ENCODE data around the gene FAM13A.

DNA sequence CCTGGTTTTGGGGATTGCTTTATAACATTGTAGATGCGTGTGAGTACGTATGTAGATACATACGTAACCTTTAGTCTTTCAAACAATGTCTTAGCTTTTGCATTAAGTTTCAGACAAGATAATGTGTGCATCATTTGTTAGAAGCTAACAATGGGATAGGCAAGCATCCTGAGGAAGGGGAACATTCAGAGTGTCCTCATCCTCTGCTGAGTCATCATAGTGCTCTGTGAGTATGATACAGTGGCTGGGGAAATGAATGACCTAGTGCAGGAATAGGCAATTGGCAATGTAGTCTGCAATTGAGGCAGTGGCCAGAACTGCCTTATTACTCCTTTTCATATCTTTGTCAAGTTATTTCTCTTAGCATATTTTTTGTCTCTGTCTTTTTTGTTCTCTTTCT, 366.6 kb downstream of the FAM13A start:
- no peak for TF ChIP-seq EZH2 (optimal IDR thresholded peaks at IDR 0.05; ENCODE audit: low read depth, low read length)
- TF ChIP-seq, protein P1, sequence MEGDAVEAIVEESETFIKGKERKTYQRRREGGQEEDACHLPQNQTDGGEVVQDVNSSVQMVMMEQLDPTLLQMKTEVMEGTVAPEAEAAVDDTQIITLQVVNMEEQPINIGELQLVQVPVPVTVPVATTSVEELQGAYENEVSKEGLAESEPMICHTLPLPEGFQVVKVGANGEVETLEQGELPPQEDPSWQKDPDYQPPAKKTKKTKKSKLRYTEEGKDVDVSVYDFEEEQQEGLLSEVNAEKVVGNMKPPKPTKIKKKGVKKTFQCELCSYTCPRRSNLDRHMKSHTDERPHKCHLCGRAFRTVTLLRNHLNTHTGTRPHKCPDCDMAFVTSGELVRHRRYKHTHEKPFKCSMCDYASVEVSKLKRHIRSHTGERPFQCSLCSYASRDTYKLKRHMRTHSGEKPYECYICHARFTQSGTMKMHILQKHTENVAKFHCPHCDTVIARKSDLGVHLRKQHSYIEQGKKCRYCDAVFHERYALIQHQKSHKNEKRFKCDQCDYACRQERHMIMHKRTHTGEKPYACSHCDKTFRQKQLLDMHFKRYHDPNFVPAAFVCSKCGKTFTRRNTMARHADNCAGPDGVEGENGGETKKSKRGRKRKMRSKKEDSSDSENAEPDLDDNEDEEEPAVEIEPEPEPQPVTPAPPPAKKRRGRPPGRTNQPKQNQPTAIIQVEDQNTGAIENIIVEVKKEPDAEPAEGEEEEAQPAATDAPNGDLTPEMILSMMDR (IDR thresholded peaks at IDR 0.05; ENCODE audit: low read length) = no peak

Measured in MM.1S (cell line).